Stimulated activated CD8-positive, alpha-beta memory T cell treated with anti-CD3 and anti-CD28 coated beads, Interleukin-12 subunit alpha, Interleukin-12 subunit beta, amount 100 ng/mL, for 4 hours (primary cell): ENCODE measurements around the gene ZMIZ1.

Experiments
- DNase-seq: peaks from one replicate; pipeline ENCODE4 v3.0.0-alpha.2; 2020; ENCODE audit warnings: low read depth

The ZMIZ1 gene

DNA sequence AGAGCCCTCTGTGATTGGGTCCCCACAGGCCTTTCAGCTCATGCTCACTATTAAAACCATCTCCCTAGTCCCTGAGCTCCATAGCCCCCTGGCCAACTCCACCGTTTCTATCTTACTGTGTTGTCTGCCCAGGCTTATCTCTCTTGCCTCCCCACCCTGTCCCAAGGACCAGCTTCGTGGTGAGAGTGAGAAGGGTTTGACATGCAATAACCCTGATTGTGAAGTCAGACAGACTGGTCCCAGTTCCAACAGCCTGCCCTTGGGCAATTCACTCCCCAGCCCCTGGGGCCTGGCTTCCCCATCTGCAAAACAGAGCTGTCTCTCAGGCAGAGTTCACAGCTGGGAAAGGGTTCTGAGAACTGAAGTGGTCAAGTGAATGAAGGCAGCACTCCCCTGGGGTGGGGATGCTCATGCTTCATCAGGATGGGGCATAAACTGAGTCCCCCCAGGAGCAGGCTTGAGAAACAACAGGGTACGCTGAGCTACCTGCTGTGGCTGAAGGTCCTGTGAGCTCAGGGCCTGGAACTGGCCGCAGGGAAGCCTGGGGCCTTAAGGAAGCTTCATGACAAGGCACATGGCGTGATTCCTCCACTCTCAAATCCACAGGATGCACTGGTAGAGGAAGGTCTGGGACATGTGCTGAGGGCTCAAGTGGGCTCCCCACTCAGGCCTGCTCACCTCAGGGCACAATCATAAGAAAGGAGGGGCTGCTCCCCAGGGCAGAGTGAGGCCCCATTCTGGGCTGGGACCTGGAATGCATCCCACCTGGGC, 276.7 kb downstream of the ZMIZ1 start:
- no peak for DNase-seq

DNA sequence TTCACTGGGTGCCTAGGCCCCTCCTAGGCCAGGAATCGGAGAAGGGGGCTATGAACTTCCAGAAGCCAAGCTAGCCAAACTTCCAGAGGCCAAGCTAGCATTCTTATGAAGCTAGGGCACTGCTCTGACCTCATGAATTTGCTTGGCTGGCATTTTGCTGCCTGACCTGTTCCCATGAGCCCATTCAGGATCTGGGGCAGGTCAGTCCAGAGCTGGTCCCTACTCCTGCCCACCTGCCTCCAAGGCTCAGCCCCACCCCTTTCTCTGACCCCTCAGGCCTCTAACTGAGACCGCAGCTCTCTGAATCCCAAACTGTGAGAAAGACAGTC, 277.2 kb downstream of the ZMIZ1 start:
- no peak for DNase-seq

GRCh38 chr10:79346388-79347225, 277.8 kb downstream of the ZMIZ1 start:
- DNase-seq, result no peak

GRCh38 chr10:79347226-79347893, 278.6 kb downstream of the ZMIZ1 start, which contains the start of gene PPIF:
Gene PPIF (plus strand): TSS chr10:79347469. CDS start chr10:79347549, 80 bp downstream.
- peak; percentile 93 for DNase-seq

DNA sequence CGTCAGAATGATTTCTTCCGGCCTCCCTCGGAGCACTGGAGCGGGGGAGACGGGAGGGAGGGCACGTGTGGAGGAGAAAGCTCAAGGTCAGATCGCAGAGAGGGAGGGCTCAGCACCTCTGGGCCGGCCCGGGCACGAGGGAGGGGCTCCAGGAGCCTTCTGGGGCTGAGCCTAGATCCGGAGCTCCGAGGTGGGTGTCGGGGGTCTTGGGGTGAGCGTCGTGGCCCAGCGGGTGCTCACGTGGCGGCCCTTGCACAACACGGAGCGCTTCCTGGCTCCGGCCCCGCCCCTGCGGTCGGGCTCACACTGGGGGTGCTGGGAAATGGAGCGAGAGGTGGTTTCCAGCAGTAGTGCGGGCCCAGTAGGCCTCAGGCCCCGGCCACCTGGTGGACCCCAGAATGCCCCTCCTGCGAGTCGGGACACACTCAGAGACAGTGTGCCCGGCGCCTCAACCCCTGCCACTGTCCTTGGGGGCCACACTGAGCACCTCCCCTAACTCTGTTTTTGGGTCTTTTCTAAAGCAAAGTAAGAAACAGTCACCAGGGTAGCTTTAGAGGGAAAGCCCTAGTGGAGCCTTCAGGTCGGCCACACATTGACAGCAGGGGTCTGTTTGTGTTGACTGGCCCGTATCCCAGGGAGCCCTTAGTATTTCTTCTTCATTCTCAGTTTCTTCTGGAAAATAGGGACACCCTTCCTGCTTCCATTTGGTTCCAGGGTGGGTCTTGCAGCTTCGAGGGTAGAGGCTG, 279.3 kb downstream of the ZMIZ1 start:
- DNase-seq, result peak; percentile 64

DNA sequence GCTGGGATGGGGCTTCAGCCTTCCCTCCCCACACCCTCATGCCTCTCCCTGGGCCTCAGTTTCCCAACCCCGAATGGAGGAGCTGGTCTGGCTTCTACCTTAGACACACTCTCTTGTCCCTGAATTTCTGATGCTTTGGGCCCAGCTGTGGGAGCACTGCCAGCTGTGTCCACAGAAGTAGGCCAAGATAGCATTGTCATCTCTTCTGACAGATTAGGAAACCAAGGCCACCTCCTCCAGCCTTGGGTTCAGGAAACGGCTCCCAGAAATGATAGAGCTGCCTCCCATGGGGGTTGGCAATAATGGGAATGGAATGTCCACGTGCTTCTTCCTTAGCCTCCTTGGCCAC, 279.8 kb downstream of the ZMIZ1 start:
- DNase-seq, result no peak

DNA sequence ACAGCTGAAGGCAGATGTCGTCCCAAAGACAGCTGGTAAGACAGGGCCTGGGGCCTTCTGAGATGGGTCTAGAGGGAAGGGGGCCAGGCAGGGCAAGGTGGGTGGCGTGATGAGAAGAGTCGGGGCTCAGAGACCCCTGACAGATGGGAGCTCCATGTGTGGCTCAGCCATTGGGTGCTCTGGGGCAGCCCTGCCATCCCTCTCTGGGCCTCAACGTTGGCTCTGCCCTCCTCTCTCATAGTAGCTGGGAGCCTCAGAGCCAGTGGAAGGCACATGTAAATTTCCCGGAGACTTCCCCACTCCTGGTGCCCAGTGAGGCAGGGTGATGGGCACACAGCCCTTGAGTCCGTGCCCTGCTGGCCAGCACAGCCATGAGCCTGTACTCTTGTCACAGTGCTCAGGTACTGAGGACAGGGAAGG, 280.3 kb downstream of the ZMIZ1 start:
- DNase-seq, result no peak

DNA sequence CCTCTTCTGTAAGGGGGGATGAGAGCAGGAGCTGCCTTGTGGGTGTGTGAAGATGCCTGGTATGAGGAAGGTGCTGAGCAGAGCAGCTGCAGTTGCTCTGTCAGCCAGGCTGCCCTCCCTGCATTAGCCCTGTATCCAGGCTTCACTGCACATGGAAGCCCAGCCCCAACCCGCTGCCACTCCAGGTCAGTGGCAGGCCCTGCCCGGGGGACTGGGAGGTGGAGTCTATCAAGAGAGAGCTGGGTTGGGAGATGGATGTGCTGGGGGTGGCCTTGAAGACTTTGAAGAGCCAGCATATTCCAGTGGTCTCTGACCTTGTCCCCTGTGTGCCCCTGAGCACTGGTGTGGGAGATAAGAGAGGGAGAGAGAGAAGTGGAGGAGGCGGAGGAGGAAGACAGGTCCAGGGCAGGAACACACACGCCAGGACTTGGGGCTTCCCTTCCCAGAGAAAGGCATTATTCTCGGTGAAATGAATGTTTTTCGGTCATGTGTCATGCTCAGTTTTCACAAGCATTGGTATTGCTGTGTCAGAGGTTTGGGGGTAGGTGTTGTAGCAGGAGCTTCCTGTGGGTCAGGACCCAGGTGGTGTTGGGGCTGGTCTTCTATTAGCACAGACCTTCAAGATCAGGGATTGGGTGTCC, 281.1 kb downstream of the ZMIZ1 start:
- DNase-seq, result no peak

DNA sequence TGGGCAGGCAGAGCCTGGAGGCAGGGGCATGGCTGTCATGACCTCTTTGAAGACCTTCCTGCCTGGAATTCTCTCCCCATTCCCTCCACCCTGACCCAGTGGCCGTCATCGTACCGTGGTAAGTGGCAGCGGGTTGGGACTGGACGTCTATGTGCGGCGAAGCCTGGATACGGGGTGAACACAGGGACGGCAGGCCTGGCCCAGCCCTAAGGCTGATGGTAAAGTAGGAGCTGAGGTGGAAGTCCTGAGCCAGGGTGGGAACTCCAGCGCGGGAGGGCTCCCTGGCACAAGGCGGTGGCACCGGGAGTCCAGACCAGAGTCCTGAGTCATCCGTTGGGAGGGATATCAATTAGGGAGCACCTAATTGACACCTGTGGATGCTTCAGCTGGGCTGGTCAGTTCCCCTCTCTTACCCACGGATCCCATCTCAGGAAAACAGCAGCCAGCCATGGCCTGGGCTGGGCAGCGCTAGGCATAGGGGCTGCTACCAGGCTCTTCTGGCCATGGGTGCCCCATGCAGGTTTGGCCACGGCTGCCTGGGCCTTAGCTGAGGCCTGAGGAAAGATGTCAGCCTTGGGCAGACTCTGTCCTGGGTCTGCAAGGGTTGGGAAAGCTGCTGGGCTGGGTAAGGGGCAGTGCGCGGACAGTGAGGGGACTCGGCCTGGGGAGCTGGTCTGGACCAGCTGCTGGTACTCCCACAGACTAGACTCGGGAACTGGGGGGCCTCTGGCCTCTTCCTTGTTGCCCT, 281.8 kb downstream of the ZMIZ1 start:
- no peak for DNase-seq

DNA sequence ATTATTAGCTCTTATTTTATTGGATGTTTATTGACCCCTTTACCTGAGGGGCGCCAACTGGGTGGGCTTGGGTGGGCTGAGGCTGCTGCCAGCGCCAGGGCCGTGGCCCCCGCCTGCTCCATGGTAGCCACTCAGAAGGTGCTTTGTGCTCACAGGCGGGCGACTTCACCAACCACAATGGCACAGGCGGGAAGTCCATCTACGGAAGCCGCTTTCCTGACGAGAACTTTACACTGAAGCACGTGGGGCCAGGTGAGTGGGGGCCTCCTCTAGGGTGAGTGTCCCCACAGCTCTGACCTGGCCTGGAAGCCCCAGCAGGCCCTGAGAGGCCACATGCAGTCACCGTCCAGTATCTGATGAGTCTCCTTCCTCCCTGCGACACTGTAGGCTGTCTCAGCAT, 282.6 kb downstream of the ZMIZ1 start:
- DNase-seq, result no peak

- no peak for DNase-seq
These were observed 283.5 kb downstream of the ZMIZ1 start for GRCh38 chr10:79352035-79352877.

DNA sequence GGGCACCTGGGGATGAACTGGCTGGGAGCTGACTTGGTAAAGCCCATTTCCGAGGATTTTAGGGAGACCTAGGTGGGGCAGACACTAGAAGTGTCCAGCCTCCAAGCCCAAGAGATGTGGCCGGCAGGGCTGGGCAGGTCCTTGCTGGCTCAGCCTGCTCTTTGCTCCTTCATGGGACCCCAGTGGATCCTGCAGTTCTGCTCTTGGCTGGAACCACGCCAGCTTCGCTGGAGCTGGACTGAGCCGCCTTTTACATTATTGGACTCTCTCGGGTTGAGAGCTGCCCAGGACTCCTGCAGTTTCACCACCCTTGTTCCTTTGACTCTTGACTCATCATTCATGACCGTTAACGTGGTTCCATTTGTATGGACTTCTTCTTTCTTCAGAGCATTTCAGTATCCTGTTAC, 284.2 kb downstream of the ZMIZ1 start:
- DNase-seq, result no peak

DNA sequence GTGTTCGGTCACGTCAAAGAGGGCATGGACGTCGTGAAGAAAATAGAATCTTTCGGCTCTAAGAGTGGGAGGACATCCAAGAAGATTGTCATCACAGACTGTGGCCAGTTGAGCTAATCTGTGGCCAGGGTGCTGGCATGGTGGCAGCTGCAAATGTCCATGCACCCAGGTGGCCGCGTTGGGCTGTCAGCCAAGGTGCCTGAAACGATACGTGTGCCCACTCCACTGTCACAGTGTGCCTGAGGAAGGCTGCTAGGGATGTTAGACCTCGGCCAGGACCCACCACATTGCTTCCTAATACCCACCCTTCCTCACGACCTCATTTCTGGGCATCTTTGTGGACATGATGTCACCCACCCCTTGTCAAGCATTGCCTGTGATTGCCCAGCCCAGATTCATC, 285.0 kb downstream of the ZMIZ1 start:
- DNase-seq, result no peak

GRCh38 chr10:79354141-79354540, 285.4 kb downstream of the ZMIZ1 start:
- DNase-seq, result no peak

DNA sequence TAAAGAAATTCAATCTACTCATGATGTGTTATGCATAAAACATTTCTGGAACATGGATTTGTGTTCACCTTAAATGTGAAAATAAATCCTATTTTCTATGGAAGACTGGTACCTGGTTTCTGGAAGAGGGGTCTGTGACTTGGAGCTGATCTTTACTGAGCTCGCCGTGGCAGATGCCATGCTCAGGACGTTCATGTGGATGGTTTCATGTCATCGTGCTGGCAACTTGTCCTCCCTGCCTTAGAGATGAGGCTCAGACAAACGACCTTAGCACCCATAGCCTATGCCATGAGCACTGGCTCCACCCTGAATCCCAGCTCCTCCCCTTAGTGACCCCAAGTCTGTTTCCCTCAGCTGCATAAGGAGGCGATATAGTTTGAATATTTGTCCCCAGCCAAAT, 285.8 kb downstream of the ZMIZ1 start:
- no peak for DNase-seq

- DNase-seq, result no peak
These were observed 286.8 kb downstream of the ZMIZ1 start for GRCh38 chr10:79355420-79356017.

- no peak for DNase-seq
These were observed 287.3 kb downstream of the ZMIZ1 start for GRCh38 chr10:79356104-79356503.

GRCh38 chr10:79357180-79357579, 288.4 kb downstream of the ZMIZ1 start:
- no peak for DNase-seq

GRCh38 chr10:79358811-79359210, 290.0 kb downstream of the ZMIZ1 start:
- DNase-seq, result no peak
